Measurements from ENCODE around the gene B4GALT3.

DNA sequence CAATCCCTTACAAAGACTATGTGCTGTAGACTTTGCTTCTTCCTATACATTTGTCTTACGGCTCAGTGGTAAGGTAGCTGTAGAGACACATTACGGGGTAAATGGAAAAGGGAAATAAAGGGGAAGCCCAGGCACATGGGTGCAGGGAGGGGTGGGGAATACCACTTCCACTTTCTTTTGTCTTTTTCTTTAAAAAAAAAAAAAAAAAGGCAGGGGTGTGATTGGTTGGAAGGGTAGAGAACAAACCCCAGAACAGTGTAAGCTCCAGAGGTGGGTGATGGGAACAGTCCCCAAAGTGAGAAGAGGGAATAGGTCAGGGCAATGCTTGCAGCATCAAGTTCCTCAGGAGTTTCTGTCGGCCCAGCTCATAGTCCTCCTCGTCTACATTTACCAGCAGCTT, 55.5 kb downstream of the B4GALT3 start:
- TF ChIP-seq, protein P1, sequence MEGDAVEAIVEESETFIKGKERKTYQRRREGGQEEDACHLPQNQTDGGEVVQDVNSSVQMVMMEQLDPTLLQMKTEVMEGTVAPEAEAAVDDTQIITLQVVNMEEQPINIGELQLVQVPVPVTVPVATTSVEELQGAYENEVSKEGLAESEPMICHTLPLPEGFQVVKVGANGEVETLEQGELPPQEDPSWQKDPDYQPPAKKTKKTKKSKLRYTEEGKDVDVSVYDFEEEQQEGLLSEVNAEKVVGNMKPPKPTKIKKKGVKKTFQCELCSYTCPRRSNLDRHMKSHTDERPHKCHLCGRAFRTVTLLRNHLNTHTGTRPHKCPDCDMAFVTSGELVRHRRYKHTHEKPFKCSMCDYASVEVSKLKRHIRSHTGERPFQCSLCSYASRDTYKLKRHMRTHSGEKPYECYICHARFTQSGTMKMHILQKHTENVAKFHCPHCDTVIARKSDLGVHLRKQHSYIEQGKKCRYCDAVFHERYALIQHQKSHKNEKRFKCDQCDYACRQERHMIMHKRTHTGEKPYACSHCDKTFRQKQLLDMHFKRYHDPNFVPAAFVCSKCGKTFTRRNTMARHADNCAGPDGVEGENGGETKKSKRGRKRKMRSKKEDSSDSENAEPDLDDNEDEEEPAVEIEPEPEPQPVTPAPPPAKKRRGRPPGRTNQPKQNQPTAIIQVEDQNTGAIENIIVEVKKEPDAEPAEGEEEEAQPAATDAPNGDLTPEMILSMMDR (conservative IDR thresholded peaks at IDR 0.05 in 1 of 2, IDR thresholded peaks at IDR 0.05 in 1 of 2; ENCODE audit: extremely low read depth in 1 of 2, insufficient read depth in 1 of 2, low read depth in 1 of 2, low read length in 2 of 2), result no peak
- no peak for TF ChIP-seq EZH2 (IDR thresholded peaks at IDR 0.05; ENCODE audit: borderline replicate concordance, low read length)
